GM12874 (cell line): Measurements from ENCODE around the gene PRICKLE2.

Experiments
- CTCF ChIP-seq: IDR thresholded peaks from 2 replicates; pipeline ENCODE4 v1.5.1; 2011; ENCODE audit warnings: low read depth, mild to moderate bottlenecking, control low read depth, low read length, moderate library complexity; ENCODE audit not compliant: insufficient read depth

The PRICKLE2 gene

GRCh38 chr3:64247991-64248646, 22.9 kb upstream of the PRICKLE2 start:
- no peak for TF ChIP-seq CTCF

- peak; percentile 38; the same call in 1 of the 2 replicates for TF ChIP-seq CTCF
Measured at GRCh38 chr3:64244011-64244942, 19.0 kb upstream of the PRICKLE2 start.

GRCh38 chr3:64242435-64242834, 17.2 kb upstream of the PRICKLE2 start:
- no peak for TF ChIP-seq CTCF

- TF ChIP-seq CTCF = no peak
Measured at GRCh38 chr3:64240959-64241358, 15.7 kb upstream of the PRICKLE2 start.

- TF ChIP-seq CTCF = no peak
Measured at GRCh38 chr3:64240396-64240795, 15.1 kb upstream of the PRICKLE2 start.

GRCh38 chr3:64239841-64240240, 14.6 kb upstream of the PRICKLE2 start:
- TF ChIP-seq CTCF = no peak

- no peak for TF ChIP-seq CTCF
Measured at GRCh38 chr3:64238971-64239667, 13.9 kb upstream of the PRICKLE2 start.
